Adrenal gland (tissue), 5 donors: ENCODE data around the gene ECI2.

Experiments used
- POLR2A ChIP-seq, 2 donors: fragments of 450-650 bp; IDR thresholded peaks; one replicate each; pipeline ENCODE4 v1.6.1; 2017; ENCODE audit warnings: antibody characterized with exemption in 2 of 2, mild to moderate bottlenecking in 2 of 2, moderate library complexity in 1 of 2
- TF ChIP-seq, protein P1 (sequence below), 6 experiments: fragments of 450-650 bp in 4 of 6; fragments of 200-600 bp in 2 of 6; sonication (generic) in 1 of 6; IDR thresholded peaks; 1 replicate in 5 of 6; 2 replicates in 1 of 6; pipeline versions ENCODE4 v1.5.1 to v1.8.0; 2016 to 2021; ENCODE audit warnings: antibody characterized with exemption in 6 of 6, mild to moderate bottlenecking in 2 of 6, moderate library complexity in 1 of 6
- donor health status: DM: no; HTN: no; CAD: no.

DNA sequence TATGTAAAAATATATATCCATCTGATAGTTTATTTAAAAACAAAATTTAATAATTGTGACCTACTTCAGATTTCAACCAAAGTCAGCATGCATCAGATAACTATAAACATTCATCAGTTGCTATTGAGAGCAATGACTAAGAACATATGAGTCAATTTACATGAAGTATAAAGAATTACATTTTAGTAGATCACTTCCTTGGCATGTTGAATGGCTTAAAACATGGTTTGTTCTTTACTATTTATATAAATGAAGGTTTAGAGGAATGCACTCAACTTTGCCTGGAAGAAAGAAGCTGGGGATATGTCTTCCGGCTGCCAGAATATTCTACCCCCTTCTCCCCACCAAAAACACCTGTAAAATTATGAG, 50.1 kb downstream of the ECI2 start:
- TF ChIP-seq, protein P1, sequence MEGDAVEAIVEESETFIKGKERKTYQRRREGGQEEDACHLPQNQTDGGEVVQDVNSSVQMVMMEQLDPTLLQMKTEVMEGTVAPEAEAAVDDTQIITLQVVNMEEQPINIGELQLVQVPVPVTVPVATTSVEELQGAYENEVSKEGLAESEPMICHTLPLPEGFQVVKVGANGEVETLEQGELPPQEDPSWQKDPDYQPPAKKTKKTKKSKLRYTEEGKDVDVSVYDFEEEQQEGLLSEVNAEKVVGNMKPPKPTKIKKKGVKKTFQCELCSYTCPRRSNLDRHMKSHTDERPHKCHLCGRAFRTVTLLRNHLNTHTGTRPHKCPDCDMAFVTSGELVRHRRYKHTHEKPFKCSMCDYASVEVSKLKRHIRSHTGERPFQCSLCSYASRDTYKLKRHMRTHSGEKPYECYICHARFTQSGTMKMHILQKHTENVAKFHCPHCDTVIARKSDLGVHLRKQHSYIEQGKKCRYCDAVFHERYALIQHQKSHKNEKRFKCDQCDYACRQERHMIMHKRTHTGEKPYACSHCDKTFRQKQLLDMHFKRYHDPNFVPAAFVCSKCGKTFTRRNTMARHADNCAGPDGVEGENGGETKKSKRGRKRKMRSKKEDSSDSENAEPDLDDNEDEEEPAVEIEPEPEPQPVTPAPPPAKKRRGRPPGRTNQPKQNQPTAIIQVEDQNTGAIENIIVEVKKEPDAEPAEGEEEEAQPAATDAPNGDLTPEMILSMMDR (IDR thresholded peaks at IDR 0.05), result no peak
- TF ChIP-seq POLR2A (IDR thresholded peaks at IDR 0.05), result no peak
